ENCODE data around the gene SWT1. TPM values are rescaled to one million over a fixed set of nuclear protein-coding genes. Genes with fewer than 3 reads are reported as not detected.

Gene SWT1
- total and polyA plus RNA-seq, 9 of the 15 experiments (the other 6 are each of a cell fraction or from before 2014, with no cell fraction given): 1.5 to 3.4 (median 2.3) TPM

DNA sequence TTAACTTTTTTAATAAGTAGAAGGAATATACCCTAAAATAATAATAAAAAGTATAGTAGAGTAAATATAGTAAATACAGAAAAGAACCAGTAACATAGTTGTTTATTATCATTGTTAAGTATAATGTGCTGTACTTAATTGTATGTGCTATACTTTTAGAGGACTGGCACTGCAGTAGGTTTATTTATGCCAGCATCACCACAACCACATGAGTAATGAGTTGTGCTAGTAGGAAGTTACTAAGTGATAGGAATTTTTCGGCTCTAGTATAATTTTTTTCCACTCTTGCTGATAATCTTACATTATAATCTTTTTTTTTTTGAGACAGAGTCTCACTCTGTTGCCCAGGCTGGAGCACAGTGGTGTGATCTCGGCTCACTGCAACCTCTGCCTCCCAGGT is 88.5 kb downstream of the SWT1 start:
- Histone ChIP-seq H3K9me1 (ENCODE audit: control insufficient read depth, insufficient read depth, low read length) (no peaks in the 10 kb centered on the region), H3K79me2 (ENCODE audit: control insufficient read depth, insufficient read depth, low read length) (no peaks in the 10 kb centered on the region), H3K36me3 (ENCODE audit: control insufficient read depth, insufficient read depth, low read length) (no peaks in the 10 kb centered on the region), H4K20me1 (replicated peaks; ENCODE audit: control insufficient read depth, insufficient read depth, low read length) (no peaks in the 10 kb centered on the region), H3K4me2 (ENCODE audit: insufficient read depth, low read length) (no peak overlapping the region), H3K9me3 (replicated peaks; ENCODE audit: control insufficient read depth, insufficient read depth, low read depth, low read length) (no peaks in the 10 kb centered on the region), H3K27ac (ENCODE audit: extremely low read depth, low read depth, low read length) (no peak overlapping the region), H3K27me3 (ENCODE audit: control insufficient read depth in 2 of 2, insufficient read depth in 2 of 2, low read length in 2 of 2) (no peaks in the 10 kb centered on the region), H3K4me1 (replicated peaks in 1 of 2; ENCODE audit: control insufficient read depth in 2 of 2, insufficient read depth in 2 of 2, low read length in 2 of 2) (peaks cover 0 to 28% of the 10 kb centered on the region in 2 experiments; a peak in 3 of 5 replicates), H3K4me3 (no peak overlapping the region), H2AFZ (ENCODE audit: low read depth, low read length) (no peak overlapping the region; the same call in 1 of the 2 replicates), H3K9ac (ENCODE audit: insufficient read depth in 1 of 2, low read depth in 2 of 2, low read length in 2 of 2) (no peak overlapping the region)
- in situ Hi-C loops (cut with MboI): no loop called here
- intact Hi-C loops (cut with micrococcal nuclease): loop anchor here (2.0 kb wide), 1 partner anchor 39 kb away; no protein-coding TSS in a partner anchor
- no TSS peak for BruUV-seq (replicated peaks)
- FAIRE-seq: no peak
- ATAC-seq: no peak
- ChIA-PET POLR2A (interaction anchor here (0.6 to 1.6 kb wide), 3 partner anchors 18 to 204 kb away, joined by 3 to 4 read pairs (median 4); no protein-coding TSS in a partner anchor), CTCF (ENCODE audit: low intra/inter-chr PET ratio) (no interaction called here)
- WGBS (ENCODE audit: insufficient coverage, low coverage, missing lambda C conversion rate): 60% methylated on average over 2 of the region's 2 CpGs
- DNase-seq (ENCODE audit: extremely low read depth in 1 of 4, low spot score in 3 of 4): no peak
- TF ChIP-seq ARID1B (IDR thresholded peaks at IDR 0.05) (no peak), ATF7 (IDR thresholded peaks at IDR 0.05) (no peak), ZNF217 (CRISPR knock-in tag; IDR thresholded peaks at IDR 0.05) (no peak), HDAC2 (IDR thresholded peaks at IDR 0.05) (no peak), ZNF583 (CRISPR knock-in tag; IDR thresholded peaks at IDR 0.05) (no peak), NRF1 (conservative IDR thresholded peaks at IDR 0.05 in 1 of 2, IDR thresholded peaks at IDR 0.05 in 1 of 2) (no peak), ARHGAP35 (IDR thresholded peaks at IDR 0.05; ENCODE audit: partially characterized antibody) (no peak), ZFX (CRISPR knock-in tag; IDR thresholded peaks at IDR 0.05) (no peak), ZZZ3 (IDR thresholded peaks at IDR 0.05) (no peak)
- TF ChIP-seq, protein P1, sequence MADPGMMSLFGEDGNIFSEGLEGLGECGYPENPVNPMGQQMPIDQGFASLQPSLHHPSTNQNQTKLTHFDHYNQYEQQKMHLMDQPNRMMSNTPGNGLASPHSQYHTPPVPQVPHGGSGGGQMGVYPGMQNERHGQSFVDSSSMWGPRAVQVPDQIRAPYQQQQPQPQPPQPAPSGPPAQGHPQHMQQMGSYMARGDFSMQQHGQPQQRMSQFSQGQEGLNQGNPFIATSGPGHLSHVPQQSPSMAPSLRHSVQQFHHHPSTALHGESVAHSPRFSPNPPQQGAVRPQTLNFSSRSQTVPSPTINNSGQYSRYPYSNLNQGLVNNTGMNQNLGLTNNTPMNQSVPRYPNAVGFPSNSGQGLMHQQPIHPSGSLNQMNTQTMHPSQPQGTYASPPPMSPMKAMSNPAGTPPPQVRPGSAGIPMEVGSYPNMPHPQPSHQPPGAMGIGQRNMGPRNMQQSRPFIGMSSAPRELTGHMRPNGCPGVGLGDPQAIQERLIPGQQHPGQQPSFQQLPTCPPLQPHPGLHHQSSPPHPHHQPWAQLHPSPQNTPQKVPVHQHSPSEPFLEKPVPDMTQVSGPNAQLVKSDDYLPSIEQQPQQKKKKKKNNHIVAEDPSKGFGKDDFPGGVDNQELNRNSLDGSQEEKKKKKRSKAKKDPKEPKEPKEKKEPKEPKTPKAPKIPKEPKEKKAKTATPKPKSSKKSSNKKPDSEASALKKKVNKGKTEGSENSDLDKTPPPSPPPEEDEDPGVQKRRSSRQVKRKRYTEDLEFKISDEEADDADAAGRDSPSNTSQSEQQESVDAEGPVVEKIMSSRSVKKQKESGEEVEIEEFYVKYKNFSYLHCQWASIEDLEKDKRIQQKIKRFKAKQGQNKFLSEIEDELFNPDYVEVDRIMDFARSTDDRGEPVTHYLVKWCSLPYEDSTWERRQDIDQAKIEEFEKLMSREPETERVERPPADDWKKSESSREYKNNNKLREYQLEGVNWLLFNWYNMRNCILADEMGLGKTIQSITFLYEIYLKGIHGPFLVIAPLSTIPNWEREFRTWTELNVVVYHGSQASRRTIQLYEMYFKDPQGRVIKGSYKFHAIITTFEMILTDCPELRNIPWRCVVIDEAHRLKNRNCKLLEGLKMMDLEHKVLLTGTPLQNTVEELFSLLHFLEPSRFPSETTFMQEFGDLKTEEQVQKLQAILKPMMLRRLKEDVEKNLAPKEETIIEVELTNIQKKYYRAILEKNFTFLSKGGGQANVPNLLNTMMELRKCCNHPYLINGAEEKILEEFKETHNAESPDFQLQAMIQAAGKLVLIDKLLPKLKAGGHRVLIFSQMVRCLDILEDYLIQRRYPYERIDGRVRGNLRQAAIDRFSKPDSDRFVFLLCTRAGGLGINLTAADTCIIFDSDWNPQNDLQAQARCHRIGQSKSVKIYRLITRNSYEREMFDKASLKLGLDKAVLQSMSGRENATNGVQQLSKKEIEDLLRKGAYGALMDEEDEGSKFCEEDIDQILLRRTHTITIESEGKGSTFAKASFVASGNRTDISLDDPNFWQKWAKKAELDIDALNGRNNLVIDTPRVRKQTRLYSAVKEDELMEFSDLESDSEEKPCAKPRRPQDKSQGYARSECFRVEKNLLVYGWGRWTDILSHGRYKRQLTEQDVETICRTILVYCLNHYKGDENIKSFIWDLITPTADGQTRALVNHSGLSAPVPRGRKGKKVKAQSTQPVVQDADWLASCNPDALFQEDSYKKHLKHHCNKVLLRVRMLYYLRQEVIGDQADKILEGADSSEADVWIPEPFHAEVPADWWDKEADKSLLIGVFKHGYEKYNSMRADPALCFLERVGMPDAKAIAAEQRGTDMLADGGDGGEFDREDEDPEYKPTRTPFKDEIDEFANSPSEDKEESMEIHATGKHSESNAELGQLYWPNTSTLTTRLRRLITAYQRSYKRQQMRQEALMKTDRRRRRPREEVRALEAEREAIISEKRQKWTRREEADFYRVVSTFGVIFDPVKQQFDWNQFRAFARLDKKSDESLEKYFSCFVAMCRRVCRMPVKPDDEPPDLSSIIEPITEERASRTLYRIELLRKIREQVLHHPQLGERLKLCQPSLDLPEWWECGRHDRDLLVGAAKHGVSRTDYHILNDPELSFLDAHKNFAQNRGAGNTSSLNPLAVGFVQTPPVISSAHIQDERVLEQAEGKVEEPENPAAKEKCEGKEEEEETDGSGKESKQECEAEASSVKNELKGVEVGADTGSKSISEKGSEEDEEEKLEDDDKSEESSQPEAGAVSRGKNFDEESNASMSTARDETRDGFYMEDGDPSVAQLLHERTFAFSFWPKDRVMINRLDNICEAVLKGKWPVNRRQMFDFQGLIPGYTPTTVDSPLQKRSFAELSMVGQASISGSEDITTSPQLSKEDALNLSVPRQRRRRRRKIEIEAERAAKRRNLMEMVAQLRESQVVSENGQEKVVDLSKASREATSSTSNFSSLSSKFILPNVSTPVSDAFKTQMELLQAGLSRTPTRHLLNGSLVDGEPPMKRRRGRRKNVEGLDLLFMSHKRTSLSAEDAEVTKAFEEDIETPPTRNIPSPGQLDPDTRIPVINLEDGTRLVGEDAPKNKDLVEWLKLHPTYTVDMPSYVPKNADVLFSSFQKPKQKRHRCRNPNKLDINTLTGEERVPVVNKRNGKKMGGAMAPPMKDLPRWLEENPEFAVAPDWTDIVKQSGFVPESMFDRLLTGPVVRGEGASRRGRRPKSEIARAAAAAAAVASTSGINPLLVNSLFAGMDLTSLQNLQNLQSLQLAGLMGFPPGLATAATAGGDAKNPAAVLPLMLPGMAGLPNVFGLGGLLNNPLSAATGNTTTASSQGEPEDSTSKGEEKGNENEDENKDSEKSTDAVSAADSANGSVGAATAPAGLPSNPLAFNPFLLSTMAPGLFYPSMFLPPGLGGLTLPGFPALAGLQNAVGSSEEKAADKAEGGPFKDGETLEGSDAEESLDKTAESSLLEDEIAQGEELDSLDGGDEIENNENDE (IDR thresholded peaks at IDR 0.05; ENCODE audit: low read depth, low read length): no peak
- TF ChIP-seq, protein P2, sequence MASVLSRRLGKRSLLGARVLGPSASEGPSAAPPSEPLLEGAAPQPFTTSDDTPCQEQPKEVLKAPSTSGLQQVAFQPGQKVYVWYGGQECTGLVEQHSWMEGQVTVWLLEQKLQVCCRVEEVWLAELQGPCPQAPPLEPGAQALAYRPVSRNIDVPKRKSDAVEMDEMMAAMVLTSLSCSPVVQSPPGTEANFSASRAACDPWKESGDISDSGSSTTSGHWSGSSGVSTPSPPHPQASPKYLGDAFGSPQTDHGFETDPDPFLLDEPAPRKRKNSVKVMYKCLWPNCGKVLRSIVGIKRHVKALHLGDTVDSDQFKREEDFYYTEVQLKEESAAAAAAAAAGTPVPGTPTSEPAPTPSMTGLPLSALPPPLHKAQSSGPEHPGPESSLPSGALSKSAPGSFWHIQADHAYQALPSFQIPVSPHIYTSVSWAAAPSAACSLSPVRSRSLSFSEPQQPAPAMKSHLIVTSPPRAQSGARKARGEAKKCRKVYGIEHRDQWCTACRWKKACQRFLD (CRISPR knock-in tag; IDR thresholded peaks at IDR 0.05): no peak
